Osteocyte (in vitro differentiated cells): Measurements from ENCODE around the gene RCOR3. TPM values are rescaled to one million over a fixed set of nuclear protein-coding genes. Genes with fewer than 3 reads are reported as not detected.
A peak's percentile ranks its signal among the peaks of the same experiment; 100 is the strongest.

Source experiments
- DNase-seq: peaks from one replicate; pipeline ENCODE4 v3.0.0; 2021; ENCODE audit warnings: mixed read lengths; ENCODE audit not compliant: unreplicated experiment; ENCODE audit errors: extremely low spot score
- H3K27ac Mint-ChIP-seq: one replicate; pipeline ENCODE4 v1.8.0; 2021; ENCODE audit warnings: mild to moderate bottlenecking, mixed read lengths; ENCODE audit not compliant: unreplicated experiment
- H3K27me3 Mint-ChIP-seq: one replicate; pipeline ENCODE4 v1.8.0; 2021; ENCODE audit warnings: mixed read lengths; ENCODE audit not compliant: unreplicated experiment
- H3K36me3 Mint-ChIP-seq: one replicate; pipeline ENCODE4 v1.8.0; 2021; ENCODE audit warnings: mixed read lengths; ENCODE audit not compliant: unreplicated experiment
- H3K4me1 Mint-ChIP-seq: one replicate; pipeline ENCODE4 v1.8.0; 2021; ENCODE audit warnings: mixed read lengths; ENCODE audit not compliant: unreplicated experiment
- H3K4me3 Mint-ChIP-seq: one replicate; pipeline ENCODE4 v1.8.0; 2021; ENCODE audit warnings: mild to moderate bottlenecking, moderate library complexity, mixed read lengths; ENCODE audit not compliant: unreplicated experiment
- H3K9me3 Mint-ChIP-seq: one replicate; pipeline ENCODE4 v1.8.0; 2021; ENCODE audit warnings: mixed read lengths; ENCODE audit not compliant: unreplicated experiment
- CTCF ChIP-seq: fragments of 200-600 bp; sonication (generic); IDR thresholded peaks from 2 replicates; pipeline ENCODE4 v1.5.0; 2021; ENCODE audit warnings: antibody characterized with exemption, mild to moderate bottlenecking, moderate library complexity
- total RNA-seq: library from RNA; stranded (reverse); gene quantifications from 2 replicates; pipeline ENCODE4 v1.2.1, GENCODE V29; 2021

Gene RCOR3
- total RNA-seq, 1 donor from 2014 or later, result 51.0 TPM

- Mint-ChIP-seq H3K9me3 (no peaks in the 10 kb centered on the region), H3K27ac (peak overlapping the region; percentile 68), H3K27me3 (no peaks in the 10 kb centered on the region), H3K4me1 (peaks cover 47% of the 10 kb centered on the region), H3K4me3 (no peak overlapping the region), H3K36me3 (peaks cover 7% of the 10 kb centered on the region)
- TF ChIP-seq CTCF, result no peak
- peak; percentile 66 for DNase-seq
Measured at GRCh38 chr1:211339631-211340041, 80.5 kb downstream of the RCOR3 start.

GRCh38 chr1:211340622-211341507, 81.7 kb downstream of the RCOR3 start:
- no peaks in the 10 kb centered on the region for H3K9me3 Mint-ChIP-seq
- H3K4me3 Mint-ChIP-seq, result no peak overlapping the region
- no peak overlapping the region for H3K27ac Mint-ChIP-seq
- no peaks in the 10 kb centered on the region for H3K27me3 Mint-ChIP-seq
- H3K36me3 Mint-ChIP-seq, result peaks cover 2% of the 10 kb centered on the region
- peak; percentile 68 for DNase-seq
- no peak for TF ChIP-seq CTCF
- H3K4me1 Mint-ChIP-seq, result peaks cover 46% of the 10 kb centered on the region

- Mint-ChIP-seq H3K4me1 (peaks cover 46% of the 10 kb centered on the region), H3K36me3 (peaks cover 2% of the 10 kb centered on the region), H3K27ac (no peak overlapping the region), H3K9me3 (no peaks in the 10 kb centered on the region), H3K27me3 (no peaks in the 10 kb centered on the region), H3K4me3 (no peak overlapping the region)
- no peak for DNase-seq
- no peak for TF ChIP-seq CTCF
Measured at GRCh38 chr1:211341999-211342398, 82.8 kb downstream of the RCOR3 start.

GRCh38 chr1:211343607-211344006, 84.4 kb downstream of the RCOR3 start:
- Mint-ChIP-seq H3K27ac (peak overlapping the region; percentile 58), H3K27me3 (no peaks in the 10 kb centered on the region), H3K4me3 (no peak overlapping the region), H3K9me3 (no peaks in the 10 kb centered on the region), H3K36me3 (peaks cover 2% of the 10 kb centered on the region), H3K4me1 (peaks cover 41% of the 10 kb centered on the region)
- DNase-seq, result no peak
- TF ChIP-seq CTCF, result no peak

GRCh38 chr1:211344152-211344618, 85.0 kb downstream of the RCOR3 start:
- no peak for TF ChIP-seq CTCF
- Mint-ChIP-seq H3K4me1 (peaks cover 40% of the 10 kb centered on the region), H3K9me3 (no peaks in the 10 kb centered on the region), H3K36me3 (peaks cover 2% of the 10 kb centered on the region), H3K4me3 (no peak overlapping the region), H3K27ac (peak overlapping the region; percentile 58), H3K27me3 (no peaks in the 10 kb centered on the region)
- DNase-seq, result no peak
